HFF-Myc (cell line): Measurements from ENCODE around the gene HDGFL1.

ENCODE experiments used
- DNase-seq: peaks from one replicate; pipeline ENCODE4 v3.0.0-alpha.2; 2011; ENCODE audit warnings: low read depth; ENCODE audit errors: extremely low read depth
- H3K4me3 ChIP-seq: replicated peaks from 2 replicates; pipeline ENCODE4 v1.5.1; 2011; ENCODE audit warnings: low read depth, mild to moderate bottlenecking, control low read depth, low read length
- CTCF ChIP-seq: IDR thresholded peaks from 2 replicates; pipeline ENCODE4 v1.5.1; 2012; ENCODE audit warnings: mild to moderate bottlenecking, low read depth, low read length, control low read depth; ENCODE audit errors: missing control alignments

HDGFL1 gene

GRCh38 chr6:22613695-22614094 lies 44.3 kb downstream of the HDGFL1 start:
- H3K4me3 ChIP-seq = no peak overlapping the region
- TF ChIP-seq CTCF = no peak
- DNase-seq = peak; percentile 20

- DNase-seq = no peak
- no peak for TF ChIP-seq CTCF
Observed at GRCh38 chr6:22614547-22614946, 45.2 kb downstream of the HDGFL1 start.

GRCh38 chr6:22621028-22621427 lies 51.7 kb downstream of the HDGFL1 start:
- DNase-seq = no peak
- H3K4me3 ChIP-seq = no peak overlapping the region
- no peak for TF ChIP-seq CTCF

More at GRCh38 chr6:22614547-22614946, 45.2 kb downstream of the HDGFL1 start:
- H3K4me3 ChIP-seq = no peak overlapping the region
